ENCODE data around the gene OLFML2B.
A peak's percentile ranks its signal among the peaks of the same experiment; 100 is the strongest.

OLFML2B gene

DNA sequence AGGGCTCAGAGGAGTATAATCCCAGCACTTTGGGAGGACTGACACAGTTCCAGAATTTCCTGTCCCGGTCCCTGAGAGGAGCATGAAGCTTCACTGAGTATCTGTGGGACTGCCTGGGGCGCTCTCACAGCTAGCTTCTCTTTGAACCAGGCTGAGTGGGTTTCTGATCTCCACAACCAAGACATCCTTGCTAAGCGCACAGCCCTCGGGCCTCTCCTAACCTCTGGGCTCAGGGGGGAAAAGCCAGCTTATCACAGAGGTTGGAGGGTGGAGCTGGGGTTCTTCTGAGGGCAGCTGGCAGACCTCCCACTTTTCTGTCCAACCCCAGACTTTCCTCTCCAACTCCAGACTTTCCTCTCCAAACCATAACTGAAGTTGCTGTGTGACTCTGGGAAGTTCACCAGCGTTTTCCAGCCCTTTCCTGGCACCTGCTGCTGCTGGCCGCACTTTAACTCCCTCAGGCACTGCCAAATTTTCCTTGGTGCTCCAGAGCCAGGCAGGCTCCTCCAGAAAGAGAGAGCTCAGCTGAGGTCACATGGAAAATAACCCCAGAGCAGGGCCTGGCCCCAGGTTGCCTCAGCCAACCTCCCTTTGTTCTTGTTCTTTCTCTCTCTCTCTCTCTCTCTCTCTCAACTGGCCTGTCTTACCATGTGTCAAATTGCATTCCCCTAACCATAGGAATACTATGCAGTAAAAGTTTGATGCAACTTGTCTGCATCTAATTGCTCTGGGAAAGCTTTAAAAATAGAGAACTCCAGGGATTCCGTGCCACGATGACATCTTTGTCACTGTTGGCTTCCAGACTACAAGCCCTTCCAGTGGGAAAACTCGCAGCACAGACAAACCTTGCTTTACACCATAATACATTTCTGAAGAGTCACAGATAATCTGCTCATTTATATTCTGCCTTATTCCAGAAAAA is 49.5 kb downstream of the OLFML2B start:
- no peak for DNase-seq

DNA sequence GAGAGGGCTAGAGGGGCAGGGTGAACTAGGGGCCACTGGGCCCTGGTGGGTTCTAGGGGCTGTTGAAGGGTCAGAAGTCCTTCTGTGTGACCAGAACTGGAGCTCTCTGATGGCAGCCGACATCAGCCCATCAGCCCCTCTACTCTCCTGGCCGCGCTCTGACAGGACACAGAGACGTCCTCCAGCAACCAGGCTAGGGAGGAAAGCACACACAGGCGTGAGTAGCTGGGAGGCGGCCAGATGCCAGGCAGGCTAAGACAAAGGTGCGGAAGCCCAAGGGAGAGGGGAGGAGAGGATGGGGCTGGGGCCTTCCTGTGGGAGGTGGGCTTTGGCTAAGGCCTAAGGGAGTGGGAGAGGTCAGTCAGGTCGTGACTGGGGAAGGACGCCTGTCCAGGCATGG is 50.8 kb downstream of the OLFML2B start:
- DNase-seq: no peak

DNA sequence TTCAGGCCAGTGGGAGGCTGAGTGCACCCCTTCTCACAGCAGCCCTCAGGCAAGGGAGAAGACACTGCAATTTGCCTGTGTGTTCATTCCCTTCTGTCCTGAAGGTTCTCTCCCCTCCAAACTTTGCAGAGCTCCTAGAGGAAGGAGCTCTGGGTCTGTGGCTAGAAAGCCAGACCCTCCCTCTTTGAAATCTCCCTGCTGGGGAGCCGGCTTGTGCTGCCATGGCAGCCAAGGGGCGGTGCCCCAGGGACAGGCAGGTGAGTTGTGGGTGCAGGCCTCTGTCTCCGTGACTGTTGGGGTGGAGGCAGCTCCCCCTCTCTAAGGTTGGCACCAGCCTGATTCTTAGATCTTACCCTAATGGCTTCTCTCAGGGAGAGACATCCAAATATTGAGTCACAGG is 53.0 kb downstream of the OLFML2B start:
- DNase-seq: no peak

DNA sequence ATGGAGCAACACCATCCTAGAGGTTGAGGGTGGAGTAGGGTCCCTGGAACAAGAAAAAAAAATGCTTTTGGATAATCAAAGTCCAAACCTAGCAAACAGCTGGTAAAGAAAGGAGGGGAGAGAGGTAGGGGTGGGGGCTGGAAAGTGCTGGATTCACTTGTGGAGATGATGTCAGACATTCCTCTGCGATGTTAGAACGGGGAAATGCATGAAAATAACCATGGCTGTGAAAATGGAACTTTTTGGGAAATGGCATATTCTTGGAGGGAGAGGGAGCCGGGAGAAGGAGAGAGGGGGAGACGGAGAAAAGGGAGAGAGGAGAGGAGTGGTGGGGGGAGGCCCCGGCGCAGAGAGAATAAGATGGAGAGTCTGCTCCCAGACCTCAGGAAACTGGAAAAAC is 53.6 kb downstream of the OLFML2B start:
- no peak for DNase-seq

DNA sequence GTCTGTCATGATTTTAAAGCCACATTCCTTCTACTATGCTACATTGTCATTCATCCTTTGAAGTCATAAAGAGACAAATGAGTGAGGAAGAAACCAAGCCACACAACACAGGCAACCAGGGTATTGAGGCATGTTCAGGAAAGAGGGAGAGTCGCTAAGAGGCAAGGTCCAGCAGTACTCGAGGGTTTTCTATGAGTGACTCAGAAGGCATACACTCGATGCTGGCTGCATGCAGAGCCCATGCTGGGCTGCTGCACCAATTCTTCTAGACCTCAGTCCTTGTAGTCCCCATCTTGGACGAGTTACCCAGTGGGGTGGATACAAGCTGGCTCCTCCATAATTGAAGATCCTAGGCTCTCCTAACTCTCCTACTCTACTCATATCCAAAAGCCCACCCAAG is 57.6 kb downstream of the OLFML2B start:
- no peak for DNase-seq

DNA sequence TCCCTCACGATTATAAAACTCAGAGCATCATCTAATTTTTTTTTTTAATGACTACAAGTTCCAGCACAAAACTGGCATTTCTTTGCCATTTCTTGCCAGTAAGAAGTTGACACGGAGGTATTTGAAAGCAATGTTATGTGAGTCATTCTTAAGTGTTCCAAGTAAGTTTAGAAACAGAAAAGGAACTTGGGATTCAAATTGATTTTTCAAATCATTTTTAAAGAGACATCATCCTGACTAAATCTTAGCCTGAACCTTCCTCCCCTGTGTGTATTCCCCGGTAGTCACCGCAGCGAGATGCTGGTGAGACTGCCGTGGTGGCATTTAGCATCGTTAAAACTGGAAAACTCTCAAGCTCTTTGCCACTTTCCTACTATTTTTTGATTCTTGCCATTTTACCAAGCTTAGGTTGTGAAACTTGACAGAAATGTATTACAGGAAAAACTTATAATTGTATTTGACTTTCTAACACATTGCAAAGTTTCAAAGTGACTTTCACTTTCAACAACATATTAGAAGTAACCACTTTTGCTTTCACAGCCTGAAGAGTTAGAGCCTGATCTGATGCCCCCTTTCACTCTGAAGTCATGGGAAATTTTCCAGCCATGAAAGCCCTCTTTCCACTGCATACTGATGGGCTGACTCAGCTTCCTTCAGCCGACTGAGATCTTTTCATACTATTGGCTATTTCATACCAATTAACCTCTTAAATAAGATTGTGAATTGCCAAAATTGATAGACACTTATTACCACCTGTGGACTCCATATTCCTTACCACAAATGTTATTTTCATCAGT is 61.4 kb downstream of the OLFML2B start:
- peak; percentile 23 for DNase-seq

DNA sequence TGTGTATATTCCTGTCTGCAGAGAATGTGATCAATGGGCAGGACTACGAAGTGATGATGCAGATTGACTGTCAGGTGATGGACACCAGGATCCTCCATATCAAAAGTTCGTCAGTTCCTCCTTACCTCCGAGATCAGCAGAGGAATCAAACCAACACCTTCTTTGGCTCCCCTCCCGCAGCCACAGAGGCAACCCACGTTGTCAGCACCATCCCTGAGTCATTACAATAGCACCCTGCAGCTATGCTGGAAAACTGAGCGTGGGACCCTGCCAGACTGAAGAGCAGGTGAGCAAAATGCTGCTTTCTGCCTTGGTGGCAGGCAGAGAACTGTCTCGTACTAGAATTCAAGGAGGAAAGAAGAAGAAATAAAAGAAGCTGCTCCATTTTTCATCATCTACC is 65.2 kb downstream of the OLFML2B start:
- DNase-seq: no peak

DNA sequence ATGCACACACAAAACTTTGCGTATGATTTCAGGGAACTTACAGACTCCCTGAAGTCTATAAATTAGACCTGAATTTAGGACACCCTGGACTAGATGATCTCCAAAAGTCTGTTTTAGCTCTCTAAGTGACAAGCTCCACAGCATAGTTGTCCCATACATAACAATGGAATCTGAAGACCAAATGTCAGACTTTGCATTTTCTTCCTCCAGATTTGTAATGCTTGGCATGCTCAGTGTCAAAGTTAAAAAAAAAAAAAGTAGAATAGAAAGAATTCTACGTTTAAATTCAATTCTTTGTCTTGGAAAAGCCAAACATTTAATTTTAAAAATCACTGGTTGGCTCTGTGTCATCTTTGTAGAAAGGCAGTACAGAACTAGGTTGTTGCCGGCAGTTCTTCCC is 66.7 kb downstream of the OLFML2B start:
- DNase-seq: no peak

DNA sequence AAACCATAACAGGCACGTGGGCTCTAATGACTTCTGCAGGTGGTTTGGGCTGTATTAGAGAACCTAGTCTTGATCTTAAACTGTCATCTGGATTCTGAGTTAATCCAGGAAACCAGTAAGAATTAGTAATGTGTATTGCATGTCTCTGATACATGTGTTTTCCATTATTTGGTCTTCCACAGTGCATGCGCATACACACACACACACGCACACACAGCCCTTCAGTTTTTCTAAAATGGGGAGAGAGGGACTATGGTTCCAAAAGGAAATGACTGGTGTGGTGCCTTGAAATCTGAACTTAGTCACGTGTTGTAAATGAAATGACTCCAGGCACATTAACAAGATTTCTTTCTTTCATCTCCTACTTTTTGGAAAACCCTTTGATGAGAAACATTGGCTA is 67.6 kb downstream of the OLFML2B start:
- no peak for DNase-seq

DNA sequence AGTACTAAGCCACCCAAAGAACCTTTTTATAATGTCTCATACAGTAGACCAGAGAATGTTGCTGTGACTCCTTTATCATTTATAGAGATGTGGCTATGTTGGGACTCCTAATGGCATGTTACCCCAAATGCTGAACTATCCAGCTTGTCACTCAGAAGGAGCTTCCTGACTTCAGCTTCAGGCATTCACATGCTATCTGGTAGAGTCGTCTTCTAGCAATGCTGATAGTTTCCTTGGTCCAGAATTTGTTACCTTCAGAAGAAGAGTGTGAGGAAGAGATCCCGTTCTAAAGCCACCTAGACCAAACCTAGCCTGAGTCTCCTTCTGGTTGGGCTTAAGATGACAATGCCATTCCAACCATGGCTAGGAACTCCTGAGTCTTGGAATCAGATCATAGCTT is 68.1 kb downstream of the OLFML2B start:
- no peak for DNase-seq

DNA sequence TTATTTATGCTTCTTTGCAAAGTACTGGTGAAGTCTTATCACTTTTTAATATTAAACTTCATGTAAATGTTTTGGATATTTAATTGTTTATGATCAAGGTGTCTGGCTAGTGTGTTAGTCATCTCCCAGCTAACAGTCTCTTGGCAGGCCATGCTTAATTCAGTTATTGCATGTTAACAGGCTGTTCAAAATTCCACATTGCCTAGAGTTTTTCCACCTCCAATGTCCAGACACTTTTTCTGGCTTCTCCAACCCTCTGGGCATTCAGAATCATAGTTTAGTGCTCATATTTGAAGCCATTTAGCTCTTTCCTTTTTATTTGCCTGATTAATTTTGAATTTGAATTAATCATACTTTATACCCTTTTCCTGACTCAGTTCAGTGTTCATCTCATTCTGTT is 69.2 kb downstream of the OLFML2B start:
- no peak for DNase-seq

DNA sequence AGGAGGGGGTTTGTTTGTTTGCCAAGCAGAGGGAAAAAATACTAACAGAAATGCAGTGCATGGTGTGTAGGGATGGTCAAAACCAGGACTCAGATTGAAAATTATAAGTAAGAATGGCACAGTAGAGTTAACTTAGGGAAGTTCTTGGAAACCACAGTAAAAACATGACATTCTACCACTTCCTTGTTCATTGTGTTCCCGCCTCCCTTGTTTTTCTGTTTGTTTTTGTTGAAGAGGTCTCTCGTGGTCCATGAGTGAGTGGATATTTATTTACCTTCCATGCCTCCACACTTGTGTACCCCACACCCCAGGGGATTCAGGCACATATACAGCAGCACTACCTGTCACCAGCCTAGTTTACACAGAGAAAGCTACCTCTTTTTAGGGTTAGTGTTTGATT is 69.6 kb downstream of the OLFML2B start:
- DNase-seq: no peak

DNA sequence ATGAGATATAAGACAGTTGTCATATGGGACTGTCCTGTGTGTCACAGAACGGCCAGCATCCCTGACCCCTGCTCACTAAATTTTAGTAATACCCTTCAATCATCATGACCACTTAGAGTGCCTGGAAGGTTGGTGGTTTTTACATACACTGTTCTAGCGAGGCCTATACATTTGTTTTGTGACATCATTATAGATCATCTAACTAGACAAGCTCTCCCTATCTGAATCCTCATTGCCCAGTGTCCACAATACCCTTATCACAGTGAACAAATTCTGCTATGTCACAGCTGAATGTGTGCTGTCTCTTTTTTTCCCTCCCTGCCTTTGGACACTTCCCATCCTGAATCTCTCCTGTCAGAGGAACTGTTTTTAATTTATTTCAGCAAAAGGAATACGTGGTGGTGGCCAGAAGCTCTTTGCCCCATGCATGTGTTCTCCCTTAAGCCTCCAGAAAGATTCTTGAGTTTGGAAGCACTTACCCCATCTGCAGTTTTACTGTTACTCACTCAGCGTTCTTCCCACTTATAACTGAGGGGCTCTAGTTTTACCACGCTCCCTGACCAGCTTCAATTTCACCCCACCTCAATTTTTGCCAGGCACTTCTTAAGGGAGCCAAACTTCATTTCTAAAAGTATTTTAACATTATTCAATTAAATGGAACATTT is 70.3 kb downstream of the OLFML2B start:
- no peak for DNase-seq

DNA sequence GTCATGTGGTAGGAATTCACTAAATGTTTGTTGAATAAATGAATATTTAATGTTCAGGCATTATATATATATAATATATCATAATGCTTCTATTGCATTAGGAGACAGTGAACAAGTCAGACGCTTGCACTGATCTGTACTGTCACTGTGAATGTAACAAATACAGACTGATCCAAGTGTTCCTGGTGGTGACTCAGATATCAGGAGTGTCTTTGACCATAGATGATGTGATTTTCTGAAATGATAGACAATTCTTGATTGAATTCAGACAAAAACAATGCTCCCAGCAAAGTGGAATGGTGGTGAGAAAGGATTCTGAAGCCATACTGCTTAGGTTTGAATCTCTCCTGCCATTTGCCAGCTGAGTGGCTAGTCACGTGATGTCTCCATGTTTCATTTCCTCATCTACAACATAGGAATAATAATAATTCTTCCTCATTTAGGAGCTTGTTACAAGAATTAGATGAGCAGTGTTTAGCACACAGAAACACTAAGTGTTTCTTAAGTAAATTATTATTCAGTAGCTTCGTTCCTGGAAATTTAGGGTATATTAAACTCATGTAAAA is 71.0 kb downstream of the OLFML2B start:
- DNase-seq: no peak

DNA sequence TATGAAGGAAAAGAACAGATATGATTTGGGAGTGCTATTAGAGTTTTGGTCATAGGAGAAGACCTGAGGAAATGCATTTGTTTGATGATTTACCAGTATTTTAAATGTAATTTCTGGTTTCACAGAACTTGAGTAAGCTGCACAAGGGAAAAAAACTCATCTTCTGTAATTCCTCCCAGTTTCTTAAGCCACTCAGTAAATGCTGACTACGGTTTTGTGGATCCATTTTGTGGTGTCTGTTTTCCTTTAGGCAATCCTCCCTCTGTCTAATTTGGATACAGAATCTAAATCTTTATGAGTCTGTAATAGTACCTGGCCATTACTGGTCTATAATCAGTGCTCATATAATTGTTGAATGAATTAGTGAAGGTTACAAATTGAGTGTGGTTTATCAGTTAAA is 72.0 kb downstream of the OLFML2B start:
- DNase-seq: no peak

DNA sequence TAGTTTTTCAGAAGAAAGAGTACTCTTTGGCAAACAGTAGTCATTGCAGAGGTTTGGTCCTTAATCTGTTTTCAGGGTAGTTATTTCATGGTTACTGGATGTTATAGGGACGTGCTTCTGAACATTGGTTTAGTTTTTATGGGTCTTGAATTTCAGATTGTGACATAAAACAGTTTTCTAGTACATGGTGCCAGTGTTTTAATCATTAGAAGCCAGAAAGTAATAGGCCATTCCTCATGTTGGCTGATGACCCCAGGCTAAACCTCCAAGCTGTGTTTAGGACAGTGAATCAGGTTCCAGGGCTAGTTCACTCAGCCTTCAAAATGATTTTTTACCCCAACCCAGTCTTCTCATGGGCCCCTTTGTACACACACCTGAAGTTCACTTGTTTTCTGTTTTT is 73.3 kb downstream of the OLFML2B start:
- no peak for DNase-seq

DNA sequence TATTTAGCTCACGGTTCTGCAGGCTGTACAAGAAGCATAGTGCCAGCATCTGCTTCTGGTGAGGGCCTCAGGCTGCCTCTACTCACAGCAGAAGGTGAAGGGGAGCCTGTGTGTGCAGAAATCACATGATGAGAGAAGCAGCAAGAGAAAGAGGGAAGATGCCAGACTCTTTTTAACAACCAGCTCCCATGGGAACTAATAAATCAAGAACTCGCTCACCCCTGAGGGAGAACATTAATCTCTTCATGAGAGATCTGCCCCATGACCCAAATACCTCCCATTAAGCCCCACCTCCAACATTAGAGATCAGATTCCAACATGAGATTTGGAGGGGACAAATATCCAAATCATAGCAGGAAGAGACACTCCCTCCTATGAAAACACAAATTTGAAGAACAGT is 74.1 kb downstream of the OLFML2B start:
- no peak for DNase-seq

DNA sequence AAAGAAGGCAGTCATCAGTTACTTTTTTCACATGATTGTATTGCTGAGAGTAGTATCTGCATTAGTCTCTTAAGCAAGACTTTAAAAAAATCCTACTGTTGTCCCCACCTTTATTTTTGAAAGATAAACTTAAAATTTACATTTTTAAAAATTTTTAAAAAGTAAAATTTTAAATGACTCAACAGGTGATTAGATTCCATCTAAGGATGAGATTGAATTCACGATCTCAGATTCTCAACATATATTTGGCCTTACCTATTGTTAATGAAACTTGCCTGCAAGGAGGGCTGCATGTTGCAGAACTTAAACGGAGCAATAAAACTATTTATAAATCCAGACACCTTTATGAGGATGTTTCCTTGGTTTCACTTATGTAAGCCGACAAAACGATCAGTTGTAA is 75.2 kb downstream of the OLFML2B start:
- no peak for DNase-seq

DNA sequence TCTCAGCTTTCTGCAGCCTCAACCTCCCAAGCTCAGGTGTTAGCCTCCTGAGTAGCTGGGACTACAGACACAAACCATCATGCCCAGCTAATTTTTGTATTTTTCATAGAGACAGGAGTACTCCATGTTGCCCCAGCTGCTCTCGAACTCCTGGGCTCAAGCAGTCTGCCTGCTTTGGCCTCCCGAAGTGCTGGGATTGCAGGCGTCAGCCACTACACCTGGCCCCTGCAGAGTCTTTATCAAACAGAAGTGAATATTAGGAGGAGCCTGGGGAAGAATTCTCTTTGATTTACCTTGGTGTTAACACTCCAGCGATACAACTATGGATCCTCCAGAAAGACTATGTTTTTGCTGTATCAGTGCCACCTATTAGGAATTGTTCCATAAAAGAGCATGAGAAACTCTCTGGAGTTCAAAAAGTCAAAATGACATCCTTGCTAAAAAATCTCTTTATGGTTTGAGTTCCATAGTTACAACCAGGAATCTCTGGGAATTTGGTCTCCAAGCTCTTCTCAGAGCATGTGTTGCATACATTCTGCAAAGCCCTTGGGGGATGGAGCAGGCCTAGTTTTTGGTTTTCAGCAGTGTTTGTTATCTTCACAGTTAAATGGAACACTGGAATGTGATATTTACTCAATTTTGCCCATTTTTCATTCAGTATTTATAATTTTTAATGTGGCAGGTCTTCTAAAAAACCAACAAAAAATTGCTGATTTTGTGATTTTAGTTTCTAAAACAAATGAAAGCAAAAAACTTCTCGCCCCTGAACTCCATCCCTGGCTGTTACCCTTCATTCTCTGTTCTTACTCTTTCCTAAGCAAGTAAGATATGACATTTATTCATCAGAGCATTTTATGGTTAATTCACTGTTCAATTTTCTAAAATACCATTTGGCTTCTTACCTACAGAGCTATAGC is 77.3 kb downstream of the OLFML2B start:
- DNase-seq: no peak

DNA sequence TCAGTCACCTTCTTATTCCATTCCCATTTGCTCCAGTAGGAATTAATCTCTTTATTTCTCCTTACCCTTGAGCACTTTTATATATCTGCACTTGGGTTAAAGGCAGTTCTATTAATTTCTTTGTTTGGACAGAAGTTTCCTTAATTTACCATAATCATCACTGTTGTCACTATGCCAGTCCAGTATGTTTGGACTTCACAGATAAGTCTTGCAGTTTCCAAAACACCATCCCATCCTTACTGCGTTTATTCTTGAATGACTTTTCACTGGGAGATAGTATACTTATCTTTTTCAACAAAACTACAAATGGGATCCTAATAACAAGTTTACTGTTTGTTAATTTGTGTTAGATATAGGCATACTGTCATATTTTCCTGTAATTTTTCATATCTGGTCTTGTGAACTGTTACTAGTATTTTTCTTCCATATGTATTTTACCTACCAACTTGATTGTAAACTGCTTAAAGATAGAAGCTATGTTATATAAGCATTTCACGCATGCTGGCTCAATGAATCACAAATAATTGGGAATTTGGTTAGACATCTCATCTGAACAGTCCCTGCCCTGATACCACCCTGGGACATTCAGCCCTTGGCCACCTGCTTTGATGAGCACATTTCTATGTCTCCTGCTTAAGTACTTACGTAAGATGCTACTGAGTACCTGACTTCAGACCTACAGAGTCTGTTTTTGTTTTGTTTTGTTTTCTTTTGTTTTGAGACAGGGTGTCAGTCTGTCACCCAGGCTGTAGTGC is 78.2 kb downstream of the OLFML2B start:
- DNase-seq: no peak

DNA sequence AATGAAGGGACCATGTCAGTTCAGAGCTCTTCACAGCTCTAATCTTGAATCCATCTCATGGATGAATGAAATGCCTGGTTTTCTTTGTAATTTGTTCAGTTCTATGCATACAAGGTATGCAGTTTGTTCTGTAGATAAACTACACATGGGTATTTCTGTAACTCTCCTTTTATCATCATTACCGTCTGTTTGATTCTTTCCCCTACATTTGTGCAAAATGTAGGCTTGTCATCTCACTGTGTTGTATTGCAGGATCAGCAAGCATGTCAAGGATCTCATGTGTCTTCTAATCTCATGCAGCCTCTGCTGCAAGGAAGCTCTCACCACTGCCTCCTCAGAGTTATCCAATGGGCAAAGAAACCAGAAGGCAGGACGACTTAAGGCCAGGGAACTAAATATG is 79.3 kb downstream of the OLFML2B start:
- DNase-seq: no peak

DNA sequence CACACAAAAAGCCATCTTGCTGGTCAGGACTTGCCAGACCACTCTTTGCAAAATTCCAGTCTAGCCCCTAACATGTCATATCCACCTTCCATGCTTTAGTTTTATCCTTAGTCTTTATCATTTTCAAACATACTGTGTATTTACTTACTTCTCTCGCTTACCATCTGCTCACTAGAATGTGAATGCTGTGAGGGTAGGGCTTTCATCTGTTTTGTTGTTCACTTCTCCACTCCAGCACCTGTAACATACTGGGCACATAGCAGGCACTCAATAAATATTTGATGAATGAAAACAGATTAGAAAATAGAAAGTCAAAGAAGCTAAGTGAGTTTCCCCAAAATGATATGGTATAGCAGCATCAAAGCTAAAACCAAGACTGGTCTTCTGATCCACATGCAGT is 79.9 kb downstream of the OLFML2B start:
- no peak for DNase-seq

Data from CD4-positive, alpha-beta T cell treated with Interleukin-12 subunit alpha and Interleukin-12 subunit beta, for 1 hour (primary cell).